ENCODE data around the gene SPEF1.

Gene SPEF1

DNA sequence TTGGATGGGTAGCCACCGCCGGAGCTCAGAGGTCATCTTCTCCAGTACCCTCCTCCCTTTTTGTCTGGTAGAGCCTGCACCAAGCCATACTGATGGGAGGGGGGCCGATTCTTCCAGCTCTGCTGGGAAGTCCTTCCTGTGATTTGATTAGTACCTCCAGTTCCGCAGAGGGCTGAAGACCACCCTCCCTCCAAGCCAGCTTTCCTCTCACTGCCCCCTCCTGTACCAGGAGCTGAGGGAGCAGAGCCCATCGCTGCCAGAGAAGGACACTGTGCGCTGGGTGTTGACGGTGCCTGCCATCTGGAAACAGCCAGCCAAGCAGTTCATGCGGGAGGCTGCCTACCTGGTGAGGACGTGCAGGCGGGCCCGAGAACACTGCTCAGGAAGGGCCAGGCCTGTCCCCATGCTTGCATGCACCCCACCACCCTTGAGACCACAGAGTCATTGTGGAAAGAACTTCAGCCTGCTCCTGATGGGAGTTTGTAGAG lies 35.5 kb downstream of the SPEF1 start:
- DNase-seq: no peak

- DNase-seq: no peak
Measured at GRCh38 chr20:3744806-3745685, 36.2 kb downstream of the SPEF1 start.

GRCh38 chr20:3744037-3744436 lies 37.2 kb downstream of the SPEF1 start:
- no peak for DNase-seq

DNA sequence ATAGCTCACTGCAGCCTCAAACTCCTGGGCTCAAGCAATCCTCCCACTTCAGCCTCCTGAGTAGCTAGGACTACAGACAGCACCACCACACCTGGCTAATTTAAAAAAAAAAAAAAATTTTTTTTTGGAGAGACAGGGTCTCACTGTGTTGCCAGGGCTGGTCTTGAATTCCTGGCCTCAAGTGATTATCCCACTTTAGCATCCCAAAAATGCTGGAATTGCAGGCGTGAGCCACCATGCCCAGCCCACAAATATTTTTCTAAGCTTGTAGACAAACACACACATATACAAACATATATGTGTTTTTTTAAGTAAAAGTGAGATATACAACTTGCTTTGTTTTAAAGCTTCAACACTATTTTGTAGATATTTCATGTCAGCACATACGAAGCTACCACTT lies 38.0 kb downstream of the SPEF1 start:
- peak; percentile 22 for DNase-seq

DNA sequence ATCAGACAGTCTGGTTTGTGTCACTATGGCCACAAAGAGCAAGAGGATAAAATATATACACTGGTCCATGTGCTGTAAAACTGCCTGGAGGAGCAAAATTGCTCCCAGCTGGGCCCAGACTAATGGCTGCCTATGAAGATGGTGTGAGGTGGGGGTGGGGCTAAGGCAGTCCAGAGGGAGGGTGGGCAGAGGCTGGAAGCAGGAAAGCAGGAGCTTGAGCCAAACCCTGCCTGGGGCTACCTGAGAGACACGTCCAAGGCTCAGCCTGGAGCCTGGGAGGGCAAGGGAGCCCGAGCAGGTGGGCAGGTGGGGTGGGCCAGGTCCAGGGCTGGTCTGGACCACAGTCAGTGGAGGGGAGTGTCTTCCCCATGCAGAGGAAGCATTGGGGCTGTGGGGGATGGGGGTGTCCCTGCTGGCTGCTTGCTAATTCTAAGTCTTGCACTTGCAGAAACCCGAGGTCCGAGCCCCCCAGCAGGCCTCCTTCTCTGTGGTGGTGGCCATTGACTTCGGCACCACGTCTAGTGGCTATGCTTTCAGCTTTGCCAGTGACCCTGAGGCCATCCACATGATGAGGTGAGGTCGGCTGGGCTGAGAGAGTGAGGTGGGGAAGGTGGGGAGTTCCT lies 39.3 kb downstream of the SPEF1 start:
- no peak for DNase-seq

DNA sequence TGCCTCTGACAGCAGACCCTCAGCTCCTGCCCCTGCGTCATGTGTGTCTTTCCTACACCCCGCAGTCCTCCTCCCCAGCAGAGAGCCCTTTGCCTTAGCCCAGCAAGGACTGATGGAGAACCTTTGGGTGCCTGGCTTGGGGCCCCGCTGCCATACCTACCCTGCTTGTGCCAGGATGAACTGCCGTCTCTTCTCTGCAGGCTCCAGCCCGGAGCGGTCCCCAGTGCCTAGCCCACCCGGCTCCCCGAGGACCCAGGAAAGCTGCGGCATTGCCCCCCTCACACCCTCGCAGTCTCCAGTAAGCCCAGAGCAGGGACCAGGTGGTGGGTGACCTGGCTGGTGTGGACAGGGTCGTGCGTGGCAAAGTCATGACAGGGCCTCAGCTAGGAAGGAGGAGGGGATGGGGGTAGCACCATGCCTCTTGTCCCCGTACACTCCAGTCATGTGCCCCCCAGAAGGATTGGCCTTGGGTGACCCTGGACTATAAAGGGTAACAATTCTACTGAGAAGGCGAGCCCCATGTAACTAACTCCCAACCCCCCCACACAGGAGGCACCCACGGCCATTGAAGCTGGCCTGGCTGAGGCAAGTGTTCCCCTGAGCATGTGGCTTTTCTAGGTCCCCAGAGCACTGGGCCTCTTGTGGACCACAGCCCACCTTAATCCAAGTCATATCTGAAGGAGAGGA lies 40.5 kb downstream of the SPEF1 start:
- no peak for DNase-seq

- no peak for DNase-seq
Measured at GRCh38 chr20:3739926-3740451, 41.3 kb downstream of the SPEF1 start.

GRCh38 chr20:3739054-3739925 lies 42.0 kb downstream of the SPEF1 start:
- no peak for DNase-seq

DNA sequence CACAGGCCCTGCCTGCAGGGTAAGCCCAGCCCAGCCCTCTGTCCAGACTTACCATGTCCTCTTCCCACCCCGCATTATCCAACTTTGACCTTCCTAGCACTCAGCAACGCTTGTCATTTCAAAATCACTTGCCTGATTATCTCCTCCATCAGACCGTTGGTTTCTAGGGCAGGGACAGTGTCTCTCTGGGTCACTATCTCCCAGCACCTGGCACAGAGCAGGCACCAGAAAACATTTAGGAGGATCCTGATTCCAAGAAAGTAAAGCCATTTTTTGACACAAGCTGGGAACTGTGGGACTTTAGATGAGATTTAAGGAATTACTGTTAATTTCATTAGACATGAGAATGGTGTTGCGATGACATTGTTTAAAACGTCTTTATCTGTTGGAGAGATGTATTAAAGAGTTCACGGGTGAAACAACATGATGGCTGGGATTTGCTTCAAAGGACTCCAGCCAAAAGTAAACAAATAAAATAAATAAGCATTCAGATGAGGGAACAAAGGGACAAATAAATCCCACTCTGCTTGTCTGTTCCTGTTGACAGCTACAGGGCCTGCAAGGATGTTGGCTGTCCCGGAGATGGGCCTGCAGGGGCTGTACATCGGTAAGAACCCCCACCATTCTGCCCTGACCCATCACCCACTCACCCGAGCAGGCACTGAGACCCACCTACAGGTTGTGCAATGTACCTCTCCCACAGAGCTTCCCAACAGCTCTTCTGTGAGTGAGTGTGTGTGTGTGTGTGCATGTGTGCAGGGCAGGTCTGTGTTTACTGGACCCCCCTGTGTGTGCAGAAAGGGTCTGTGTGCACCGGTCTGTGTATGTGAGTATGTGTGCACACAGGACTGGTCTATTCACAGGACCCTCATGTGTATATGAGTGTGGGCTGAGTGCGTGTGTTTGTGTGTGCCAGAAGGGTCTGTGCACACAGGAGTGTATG lies 42.9 kb downstream of the SPEF1 start:
- DNase-seq: no peak

DNA sequence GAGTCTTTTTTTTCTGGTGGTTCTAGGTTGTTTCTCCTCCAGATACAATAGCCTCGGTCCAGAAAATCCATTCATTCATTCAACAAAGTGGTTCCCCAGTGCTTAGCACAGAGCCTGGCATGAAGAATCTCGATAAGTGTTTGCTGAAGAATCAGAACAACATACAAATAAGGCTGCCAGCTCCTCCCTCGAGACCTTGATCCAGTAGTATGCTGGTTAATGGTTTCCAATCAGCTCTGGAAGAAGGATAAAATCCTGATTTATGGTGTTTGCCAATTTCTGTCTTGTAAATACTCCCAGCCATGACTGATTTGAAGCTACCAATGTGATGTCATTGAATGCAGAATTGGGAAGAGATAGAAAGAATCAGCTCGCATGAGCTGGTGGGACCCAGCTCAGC lies 45.5 kb downstream of the SPEF1 start:
- DNase-seq: no peak

- DNase-seq: no peak
Measured at GRCh38 chr20:3734111-3734843, 47.0 kb downstream of the SPEF1 start.

DNA sequence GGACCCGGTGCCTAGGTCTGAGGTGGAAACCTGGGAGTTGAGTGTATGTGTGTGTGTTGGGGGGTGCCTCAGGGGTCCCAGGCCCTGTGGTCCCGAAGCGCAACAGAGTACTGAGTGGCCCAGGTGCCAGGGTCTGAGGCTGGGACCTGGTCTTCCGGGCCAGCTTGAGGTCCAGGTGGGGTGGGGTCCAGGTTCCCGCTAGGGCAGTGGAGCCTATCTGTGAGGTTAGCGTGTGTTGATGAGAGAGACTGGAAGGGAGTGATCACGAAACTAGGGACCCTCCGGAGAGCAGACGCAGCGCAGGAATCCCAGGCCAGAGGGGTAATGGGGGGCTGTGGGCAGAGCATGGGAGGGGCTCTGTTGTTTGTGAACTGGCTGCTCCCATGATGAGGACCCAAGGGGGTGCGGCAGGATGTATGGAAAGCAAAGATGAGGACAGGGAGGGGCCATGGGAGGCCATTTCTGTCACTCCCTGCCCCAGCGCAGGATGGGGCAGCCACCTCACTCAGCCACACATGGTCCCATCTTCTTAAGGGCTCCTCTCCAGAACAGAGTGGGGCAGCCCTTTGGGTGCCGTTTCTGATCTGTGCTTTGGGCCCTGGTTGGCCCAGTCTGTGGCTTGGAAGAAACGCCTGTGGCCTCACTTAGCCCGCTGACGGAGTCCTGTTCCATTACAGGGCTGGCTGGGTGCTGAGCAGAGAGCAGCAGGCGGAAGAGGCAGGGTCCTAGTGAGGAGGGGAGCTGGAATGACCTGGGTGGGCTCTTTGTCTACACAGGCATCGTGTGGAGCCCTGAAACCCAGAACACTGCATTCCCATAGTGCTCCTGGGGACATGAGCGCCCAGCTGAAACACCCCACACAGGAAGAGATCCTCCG lies 47.9 kb downstream of the SPEF1 start:
- DNase-seq: no peak

DNA sequence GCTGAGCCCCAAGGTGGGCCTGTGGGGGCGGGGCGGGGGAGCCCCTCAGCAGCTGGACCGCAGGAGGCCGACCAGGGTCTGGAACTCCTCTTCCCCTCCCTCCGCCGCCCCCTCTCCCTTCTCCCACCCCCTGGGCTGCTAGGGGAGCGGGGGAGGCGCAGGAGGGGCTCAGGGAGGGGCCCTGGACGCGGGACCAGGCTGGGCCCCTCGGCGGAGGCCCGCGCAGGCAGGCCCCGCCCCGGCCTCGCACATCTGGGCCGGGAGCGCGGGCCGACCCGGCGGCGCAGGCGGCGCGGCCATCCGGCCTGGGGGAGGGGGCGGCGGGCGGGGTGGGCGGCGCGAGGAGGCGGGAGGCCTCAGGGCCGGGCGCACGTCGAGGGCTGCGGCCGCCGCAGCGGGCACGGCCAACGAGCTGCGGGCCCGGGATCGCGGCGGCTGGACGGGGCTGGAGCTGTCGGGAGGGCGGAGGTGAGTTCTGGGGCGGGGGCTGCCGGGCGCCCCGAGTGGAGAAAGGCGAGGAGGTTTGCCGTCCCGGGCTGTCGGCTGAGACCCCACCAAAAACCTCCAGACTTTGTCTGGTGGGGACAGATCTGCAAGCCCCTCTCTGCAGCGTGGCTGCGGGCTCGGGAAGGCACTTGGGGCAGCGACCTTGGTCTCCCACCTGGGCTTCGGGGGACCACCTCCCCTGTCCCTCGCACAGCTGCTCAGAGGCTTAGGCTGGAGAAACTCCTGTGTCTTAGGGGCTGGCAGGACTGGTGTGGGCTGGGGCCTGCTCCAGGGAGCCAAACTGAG lies 48.7 kb downstream of the SPEF1 start, which contains the start of gene HSPA12B:
TSS of gene HSPA12B (plus strand) at position 359 of the 792 bp plus-strand sequence. CDS start 5,990 bp downstream, outside the sequence.
- peak; percentile 16 for DNase-seq

GRCh38 chr20:3731944-3732326 lies 49.3 kb downstream of the SPEF1 start:
- DNase-seq: no peak

GRCh38 chr20:3730803-3731672 lies 50.2 kb downstream of the SPEF1 start:
- DNase-seq: peak; percentile 4

DNA sequence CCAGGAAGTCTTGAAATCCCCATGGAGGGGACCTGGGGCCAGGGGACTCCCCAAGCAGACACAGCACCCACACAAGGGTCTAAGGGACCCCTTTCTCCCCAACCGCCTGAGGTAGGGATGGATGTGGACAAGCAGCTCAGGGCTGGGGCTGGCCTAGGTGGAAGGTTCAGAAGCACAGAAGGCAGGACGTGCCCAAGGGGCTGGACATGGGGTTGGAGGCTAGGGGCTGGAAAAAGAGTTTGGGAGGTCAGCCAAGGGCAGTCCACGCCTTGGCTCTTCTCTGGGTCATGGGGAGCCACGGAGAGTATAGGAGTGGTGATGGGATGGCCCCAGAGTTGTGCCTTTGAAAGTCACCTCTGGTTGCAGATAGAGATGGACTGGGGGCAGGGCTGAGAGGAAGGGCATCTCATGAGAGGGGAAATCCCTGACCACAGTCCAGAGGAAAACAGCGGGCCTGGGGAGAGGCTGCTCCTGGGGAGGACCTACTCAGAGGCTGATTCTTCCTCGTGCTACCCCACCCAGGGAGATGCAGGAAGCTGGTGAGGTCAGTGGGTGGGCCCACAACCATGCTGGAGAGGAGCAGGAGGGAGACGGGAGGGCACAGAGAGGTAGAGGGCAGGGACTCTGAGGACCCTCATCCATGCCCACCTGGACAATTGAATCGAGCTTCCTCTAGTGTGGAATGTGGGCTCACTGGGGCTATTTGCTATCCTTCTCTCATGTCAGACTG lies 51.3 kb downstream of the SPEF1 start:
- DNase-seq: no peak
